H1 (cell line): ENCODE measurements around the gene BYSL. TPM values are rescaled to one million over a fixed set of nuclear protein-coding genes. Genes with fewer than 3 reads are reported as not detected.

Experiments
- HDAC2 ChIP-seq, 2 experiments: fragments of 300-600 bp in 1 of 2; sonication (generic) in 1 of 2; IDR thresholded peaks; 2 replicates each; pipeline ENCODE4 v1.6.1; 2011 to 2012; ENCODE audit warnings: low read depth in 2 of 2, low read length in 2 of 2, mild to moderate bottlenecking in 2 of 2, moderate library complexity in 2 of 2, borderline replicate concordance in 1 of 2, inconsistent platforms in 1 of 2
- POLR2AphosphoS5 ChIP-seq: IDR thresholded peaks from 2 replicates; pipeline ENCODE4 v1.6.1; 2011; ENCODE audit warnings: low read depth, low read length
- polyA plus RNA-seq, 7 experiments: library from polyadenylated mRNA; depleted of rRNA in 3 of 7; stranded (reverse) in 5 of 7; unstranded in 2 of 7; fragments of >200 nt in 5 of 7; fragments of 200-250 nt in 2 of 7; gene quantifications; 1 replicate in 5 of 7; 2 replicates in 1 of 7; 4 replicates in 1 of 7; pipeline versions ENCODE4 v1.2.1 to v1.2.3, GENCODE V29; 2011 to 2013; ENCODE audit warnings: missing spikeins in 2 of 7, mixed read lengths in 2 of 7
- total RNA-seq: library from RNA; stranded (reverse); fragmentation: NEBNext Ultra II Directional; extraction: Animal tissue kit (Norgen Biotek cat#: 25700); gene quantifications from 2 replicates; pipeline ENCODE4 v1.2.1, GENCODE V29; 2021

The BYSL gene
- total and polyA plus RNA-seq, 2 of the 8 experiments (the other 6 are each of a cell fraction or from before 2014, with no cell fraction given) = 37.3 to 49.2 TPM

DNA sequence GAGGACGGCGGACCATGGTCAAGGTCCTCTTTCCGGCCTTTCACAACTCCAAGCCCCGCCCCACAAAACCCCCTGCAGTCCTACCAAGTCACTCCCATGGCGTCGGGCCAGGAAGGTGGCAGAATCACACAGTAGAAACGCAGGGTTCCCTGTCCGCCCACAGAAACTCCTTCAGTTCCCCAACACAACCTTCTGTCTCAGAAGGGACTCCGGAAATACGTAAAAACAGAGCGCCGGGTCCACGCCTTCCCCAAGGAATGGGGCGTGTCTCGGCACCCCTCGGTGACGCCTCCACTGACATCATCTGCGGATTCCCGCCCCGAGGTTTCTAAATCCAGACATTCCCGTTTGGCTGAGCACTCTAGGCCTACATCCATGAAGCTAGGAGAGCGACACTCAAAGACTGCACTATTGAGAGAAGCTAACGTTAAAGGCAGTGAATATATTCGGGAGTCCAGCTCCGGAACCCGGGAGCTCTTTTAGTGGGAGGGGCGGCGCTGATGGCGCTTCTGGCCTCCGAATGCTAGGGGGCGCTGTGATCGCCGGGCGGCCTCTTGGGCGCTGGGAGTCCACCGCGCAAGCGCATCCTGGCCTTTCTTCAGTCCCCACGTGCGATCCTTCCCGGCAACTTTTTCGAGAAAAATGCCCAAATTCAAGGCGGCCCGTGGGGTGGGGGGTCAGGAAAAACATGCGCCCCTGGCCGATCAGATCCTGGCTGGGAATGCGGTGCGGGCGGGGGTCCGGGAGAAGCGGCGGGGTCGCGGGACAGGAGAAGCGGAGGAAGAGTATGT lies at the start of gene BYSL, which contains the start of gene MED20 (continued):
- TF ChIP-seq POLR2AphosphoS5 = peak; percentile 49; the same call in 1 of the 2 replicates
- TF ChIP-seq HDAC2 (IDR thresholded peaks at IDR 0.05; ENCODE audit: borderline replicate concordance in 1 of 2, low read depth in 2 of 2, low read length in 2 of 2) = peak; percentile 8 to 29; a peak in 1 of 4 replicates
- TF ChIP-seq, all 59 proteins: peak for 30
